ENCODE data around the gene CRYBG3. TPM values are rescaled to one million over a fixed set of nuclear protein-coding genes. Genes with fewer than 3 reads are reported as not detected.

The CRYBG3 gene
- total and polyA plus RNA-seq, 2 experiments from 2014 or later: 4.3 to 16.9 TPM

DNA sequence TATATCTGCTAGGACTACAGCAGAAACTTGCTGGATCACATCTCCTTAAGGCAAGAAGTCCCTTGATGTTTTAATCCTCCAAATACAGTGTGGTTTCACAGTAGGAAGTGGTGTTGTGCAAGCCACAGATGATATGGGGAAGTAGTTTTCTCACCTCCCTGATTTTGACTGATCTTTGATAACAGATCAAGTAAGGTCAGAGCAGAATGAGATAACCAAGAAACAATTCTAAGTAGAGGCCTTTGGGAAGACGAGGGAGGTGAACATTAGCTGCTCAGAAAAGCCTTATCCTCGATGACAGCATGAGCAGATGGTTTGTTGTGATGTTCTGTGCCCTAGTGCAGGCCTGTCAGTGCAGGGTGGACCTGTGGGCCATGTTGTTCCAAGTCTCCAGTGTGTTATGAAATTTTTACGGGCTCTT, 89.1 kb downstream of the CRYBG3 start:
- in situ Hi-C loops (cut with MboI): no loop called here
- Histone ChIP-seq H2AFZ (no peak overlapping the region), H3K27ac (no peak overlapping the region), H4K20me1 (ENCODE audit: insufficient read depth) (no peaks in the 10 kb centered on the region), H3K4me1 (ENCODE audit: insufficient read depth) (no peaks in the 10 kb centered on the region), H3F3A (ENCODE audit: insufficient read depth) (no peaks in the 10 kb centered on the region), H3K79me2 (ENCODE audit: insufficient read depth) (no peaks in the 10 kb centered on the region), H3K9ac (no peak overlapping the region), H3K9me3 (ENCODE audit: low read depth) (no peaks in the 10 kb centered on the region), H3K9me2 (ENCODE audit: insufficient read depth) (no peaks in the 10 kb centered on the region), H3K4me3 (no peak overlapping the region), H3K27me3 (replicated peaks; ENCODE audit: insufficient read depth) (no peaks in the 10 kb centered on the region), H3K4me2 (ENCODE audit: unreplicated experiment) (no peak overlapping the region), H3K36me3 (ENCODE audit: low read depth) (peaks cover 19% of the 10 kb centered on the region; the same call in 1 of the 2 replicates)
- TF ChIP-seq EZH2phosphoT487 (IDR thresholded peaks at IDR 0.05; ENCODE audit: insufficient read depth, low read depth): no peak
- no peak for TF ChIP-seq EZH2 (IDR thresholded peaks at IDR 0.05; ENCODE audit: insufficient read depth, poor library complexity, severe bottlenecking)
- DNase-seq: no peak
- 28 to 40% methylated on average over 3 of the region's 3 CpGs for WGBS, 2 experiments (ENCODE audit: low coverage in 1 of 2, low lambda C conversion rate in 2 of 2, missing lambda C conversion rate in 2 of 2)

DNA sequence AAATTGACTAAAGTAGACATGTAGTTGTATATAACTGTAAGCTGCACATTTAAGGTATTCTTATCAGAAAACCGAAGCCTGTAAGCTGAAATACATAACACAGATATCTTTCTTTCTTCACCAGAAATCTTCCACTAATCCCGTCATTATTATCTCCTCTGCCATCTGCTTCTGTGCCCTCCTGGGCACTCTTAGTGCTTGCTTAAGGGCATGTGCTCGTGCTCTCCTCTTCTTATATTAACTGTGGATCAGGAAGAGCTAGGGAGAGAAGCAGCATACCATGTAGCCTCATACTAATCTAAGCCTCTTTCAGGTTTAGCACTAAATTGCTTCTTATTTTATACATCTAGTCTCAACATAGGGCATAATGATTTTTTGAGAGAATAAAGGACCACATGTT, 89.6 kb downstream of the CRYBG3 start:
- Histone ChIP-seq H2AFZ (no peak overlapping the region), H3K27ac (no peak overlapping the region), H3F3A (ENCODE audit: insufficient read depth) (no peaks in the 10 kb centered on the region), H3K36me3 (ENCODE audit: low read depth) (peaks cover 19% of the 10 kb centered on the region; the same call in 1 of the 2 replicates), H3K27me3 (replicated peaks; ENCODE audit: insufficient read depth) (no peaks in the 10 kb centered on the region), H3K79me2 (ENCODE audit: insufficient read depth) (no peaks in the 10 kb centered on the region), H4K20me1 (ENCODE audit: insufficient read depth) (no peaks in the 10 kb centered on the region), H3K4me2 (ENCODE audit: unreplicated experiment) (no peak overlapping the region), H3K9ac (no peak overlapping the region), H3K4me3 (no peak overlapping the region), H3K9me3 (ENCODE audit: low read depth) (no peaks in the 10 kb centered on the region), H3K9me2 (ENCODE audit: insufficient read depth) (no peaks in the 10 kb centered on the region), H3K4me1 (ENCODE audit: insufficient read depth) (no peaks in the 10 kb centered on the region)
- no peak for TF ChIP-seq EZH2 (IDR thresholded peaks at IDR 0.05; ENCODE audit: insufficient read depth, poor library complexity, severe bottlenecking)
- no peak for TF ChIP-seq EZH2phosphoT487 (IDR thresholded peaks at IDR 0.05; ENCODE audit: insufficient read depth, low read depth)
- DNase-seq: no peak
- in situ Hi-C loops (cut with MboI): no loop called here
- 89% methylated on average over 3 of the region's 3 CpGs for WGBS, 2 experiments (ENCODE audit: low coverage in 1 of 2, low lambda C conversion rate in 2 of 2, missing lambda C conversion rate in 2 of 2)

- Histone ChIP-seq H3K4me1 (ENCODE audit: insufficient read depth) (no peaks in the 10 kb centered on the region), H3K9ac (no peak overlapping the region), H3K4me2 (ENCODE audit: unreplicated experiment) (no peak overlapping the region), H3K27me3 (replicated peaks; ENCODE audit: insufficient read depth) (no peaks in the 10 kb centered on the region), H3K9me3 (ENCODE audit: low read depth) (no peaks in the 10 kb centered on the region), H3K79me2 (ENCODE audit: insufficient read depth) (no peaks in the 10 kb centered on the region), H3K27ac (no peak overlapping the region), H2AFZ (no peak overlapping the region), H3K9me2 (ENCODE audit: insufficient read depth) (no peaks in the 10 kb centered on the region), H3K36me3 (ENCODE audit: low read depth) (peaks cover 19% of the 10 kb centered on the region; the same call in 1 of the 2 replicates), H4K20me1 (ENCODE audit: insufficient read depth) (no peaks in the 10 kb centered on the region), H3K4me3 (no peak overlapping the region), H3F3A (ENCODE audit: insufficient read depth) (no peaks in the 10 kb centered on the region; the same call in 1 of the 2 replicates)
- 93 to 100% methylated on average over 2 of the region's 2 CpGs for WGBS, 2 experiments (ENCODE audit: low coverage in 1 of 2, low lambda C conversion rate in 2 of 2, missing lambda C conversion rate in 2 of 2)
- TF ChIP-seq EZH2phosphoT487 (IDR thresholded peaks at IDR 0.05; ENCODE audit: insufficient read depth, low read depth) (no peak), EZH2 (IDR thresholded peaks at IDR 0.05; ENCODE audit: insufficient read depth, poor library complexity, severe bottlenecking) (no peak)
- peak; percentile 12 for DNase-seq
- in situ Hi-C loops (cut with MboI): no loop called here
Measured at GRCh38 chr3:97914388-97914787, 92.6 kb downstream of the CRYBG3 start.

DNA sequence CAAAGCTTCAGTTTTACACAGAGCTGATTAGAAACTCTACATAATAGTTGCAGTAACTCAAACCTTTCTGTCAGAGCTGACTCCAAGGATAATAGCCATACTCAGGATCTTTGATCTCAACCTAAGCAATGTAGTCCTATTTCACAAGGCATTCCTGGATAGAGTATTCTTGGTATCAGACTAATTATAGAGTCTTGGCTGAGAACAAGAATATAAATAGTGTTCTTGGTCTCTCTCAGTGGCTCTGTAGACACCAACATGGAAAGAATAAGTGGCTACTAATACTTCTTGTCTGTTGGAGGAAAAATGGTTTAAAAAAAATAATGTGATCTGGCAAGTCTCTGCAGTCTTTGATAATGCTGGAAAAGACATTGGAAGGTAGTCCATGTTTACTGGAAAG, 94.8 kb downstream of the CRYBG3 start:
- H3K79me2 ChIP-seq (ENCODE audit: insufficient read depth): no peaks in the 10 kb centered on the region
- H4K20me1 ChIP-seq (ENCODE audit: insufficient read depth): no peaks in the 10 kb centered on the region
- no peaks in the 10 kb centered on the region for H3K4me1 ChIP-seq (ENCODE audit: insufficient read depth)
- no peaks in the 10 kb centered on the region; the same call in 1 of the 2 replicates for H3F3A ChIP-seq (ENCODE audit: insufficient read depth)
- peaks cover 20% of the 10 kb centered on the region; the same call in 1 of the 2 replicates for H3K36me3 ChIP-seq (ENCODE audit: low read depth)
- H3K9me2 ChIP-seq (ENCODE audit: insufficient read depth): no peaks in the 10 kb centered on the region
- H3K9me3 ChIP-seq (ENCODE audit: low read depth): no peaks in the 10 kb centered on the region
- no peak overlapping the region for H3K27ac ChIP-seq
- H3K27me3 ChIP-seq (replicated peaks; ENCODE audit: insufficient read depth): no peaks in the 10 kb centered on the region
- in situ Hi-C loops (cut with MboI): no loop called here
- TF ChIP-seq EZH2phosphoT487 (IDR thresholded peaks at IDR 0.05; ENCODE audit: insufficient read depth, low read depth): no peak
- TF ChIP-seq EZH2 (IDR thresholded peaks at IDR 0.05; ENCODE audit: insufficient read depth, poor library complexity, severe bottlenecking): no peak
- H2AFZ ChIP-seq: no peak overlapping the region
- H3K4me2 ChIP-seq (ENCODE audit: unreplicated experiment): no peak overlapping the region
- H3K4me3 ChIP-seq: no peak overlapping the region
- H3K9ac ChIP-seq: no peak overlapping the region
- DNase-seq: no peak
